ENCODE measurements around the gene RGS10.

Gene RGS10

GRCh38 chr10:119496273-119496672 lies 46.2 kb downstream of the RGS10 start:
- Histone ChIP-seq H3K36me3 (replicated peaks) (no peaks in the 10 kb centered on the region), H3K27me3 (replicated peaks) (no peaks in the 10 kb centered on the region), H3K4me3 (ENCODE audit: low read depth, low read length) (no peak overlapping the region), H3K27ac (no peak overlapping the region)
- in situ Hi-C loops (cut with HindIII; ENCODE audit: low pct_ligation_motif_present, low sequenced_read_pairs), result no loop called here
- DNase-seq, result no peak
- TF ChIP-seq CTCF (IDR thresholded peaks at IDR 0.05; ENCODE audit: low read depth, low read length, missing control alignments), result peak; percentile 4

GRCh38 chr10:119495545-119495944 lies 47.0 kb downstream of the RGS10 start:
- no peak overlapping the region for H3K4me3 ChIP-seq (ENCODE audit: low read depth, low read length)
- no peak for DNase-seq
- H3K36me3 ChIP-seq (replicated peaks), result no peaks in the 10 kb centered on the region
- in situ Hi-C loops (cut with HindIII; ENCODE audit: low pct_ligation_motif_present, low sequenced_read_pairs), result no loop called here
- H3K27me3 ChIP-seq (replicated peaks), result no peaks in the 10 kb centered on the region
- H3K27ac ChIP-seq, result no peak overlapping the region
- TF ChIP-seq CTCF (IDR thresholded peaks at IDR 0.05; ENCODE audit: low read depth, low read length, missing control alignments), result no peak

DNA sequence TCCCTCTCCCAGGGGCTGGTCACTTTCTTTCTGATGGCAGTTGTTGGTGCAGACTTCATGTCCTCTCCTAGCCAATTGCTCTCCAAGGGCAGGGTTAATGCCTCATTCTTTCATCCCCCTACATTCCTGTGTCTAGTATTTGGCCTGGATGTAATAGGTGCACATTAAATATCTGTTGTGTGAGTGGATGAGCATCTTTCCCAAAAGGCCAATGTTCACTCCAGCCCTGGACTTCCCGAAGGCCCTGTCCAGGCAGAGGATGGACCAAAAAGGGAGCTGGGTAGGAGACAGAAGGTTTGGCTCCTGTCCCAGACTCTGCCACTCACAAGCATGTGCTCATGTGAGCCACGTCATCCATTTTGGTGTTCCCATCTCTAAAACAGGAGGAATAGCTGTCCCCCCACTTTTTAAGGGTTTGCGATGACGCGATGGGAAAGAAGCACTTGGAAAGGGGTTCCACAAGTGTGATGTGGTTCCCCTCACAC lies 47.5 kb downstream of the RGS10 start:
- no peaks in the 10 kb centered on the region for H3K36me3 ChIP-seq (replicated peaks)
- H3K27ac ChIP-seq, result no peak overlapping the region
- H3K27me3 ChIP-seq (replicated peaks), result no peaks in the 10 kb centered on the region
- in situ Hi-C loops (cut with HindIII; ENCODE audit: low pct_ligation_motif_present, low sequenced_read_pairs), result no loop called here
- no peak overlapping the region for H3K4me3 ChIP-seq (ENCODE audit: low read depth, low read length)
- no peak for DNase-seq
- no peak for TF ChIP-seq CTCF (IDR thresholded peaks at IDR 0.05; ENCODE audit: low read depth, low read length, missing control alignments)

GRCh38 chr10:119494236-119495020 lies 48.1 kb downstream of the RGS10 start:
- Histone ChIP-seq H3K36me3 (replicated peaks) (no peaks in the 10 kb centered on the region), H3K27me3 (replicated peaks) (no peaks in the 10 kb centered on the region), H3K27ac (no peak overlapping the region), H3K4me3 (ENCODE audit: low read depth, low read length) (no peak overlapping the region)
- no peak for TF ChIP-seq CTCF (IDR thresholded peaks at IDR 0.05; ENCODE audit: low read depth, low read length, missing control alignments)
- no peak for DNase-seq
- in situ Hi-C loops (cut with HindIII; ENCODE audit: low pct_ligation_motif_present, low sequenced_read_pairs), result no loop called here

DNA sequence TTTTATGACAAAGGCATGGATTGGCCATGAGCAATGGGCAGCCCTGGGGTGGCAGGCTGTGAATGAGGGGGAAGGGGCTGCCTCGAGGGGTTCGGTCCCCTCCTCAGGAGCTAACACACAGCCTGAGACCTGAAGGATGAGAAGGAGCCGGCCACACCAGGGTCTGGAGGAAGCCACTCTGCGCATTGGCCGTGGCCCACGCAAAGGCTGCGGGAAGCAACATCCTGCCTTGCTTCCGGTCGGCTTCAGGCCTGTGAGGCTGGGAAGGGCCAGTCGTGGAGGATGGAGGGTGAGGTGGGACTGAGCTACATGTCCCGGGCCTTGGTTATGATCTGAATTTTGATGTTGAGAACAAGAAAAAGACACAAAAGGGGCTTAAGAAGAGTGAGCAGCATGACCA lies 49.4 kb downstream of the RGS10 start:
- H3K36me3 ChIP-seq (replicated peaks), result no peaks in the 10 kb centered on the region
- H3K27me3 ChIP-seq (replicated peaks), result no peaks in the 10 kb centered on the region
- no peak for TF ChIP-seq CTCF (IDR thresholded peaks at IDR 0.05; ENCODE audit: low read depth, low read length, missing control alignments)
- in situ Hi-C loops (cut with HindIII; ENCODE audit: low pct_ligation_motif_present, low sequenced_read_pairs), result no loop called here
- no peak for DNase-seq
- no peak overlapping the region for H3K4me3 ChIP-seq (ENCODE audit: low read depth, low read length)
- H3K27ac ChIP-seq, result no peak overlapping the region

Measured in brain microvascular endothelial cell (primary cell).